Kidney epithelial cell (primary cell): ENCODE measurements around the gene GRID1. TPM values are rescaled to one million over a fixed set of nuclear protein-coding genes. Genes with fewer than 3 reads are reported as not detected.

Source experiments
- DNase-seq: peaks from one replicate; pipeline ENCODE4 v3.0.0-alpha.2; 2010; ENCODE audit warnings: low read depth
- H3K27me3 ChIP-seq: 2 replicates; pipeline ENCODE4 v1.6.0; 2011; ENCODE audit warnings: low read length; ENCODE audit not compliant: control insufficient read depth, insufficient read depth
- H3K36me3 ChIP-seq: 2 replicates; pipeline ENCODE4 v1.5.1; 2011; ENCODE audit warnings: low read length; ENCODE audit not compliant: control insufficient read depth, insufficient read depth
- H3K4me3 ChIP-seq: 2 replicates; pipeline ENCODE4 v1.5.1; 2011; ENCODE audit warnings: low read depth, mild to moderate bottlenecking, control low read depth, low read length
- CTCF ChIP-seq: IDR thresholded peaks from 2 replicates; pipeline ENCODE4 v1.5.1; 2011; ENCODE audit warnings: mild to moderate bottlenecking, moderate library complexity, low read length, control low read depth, inconsistent platforms; ENCODE audit not compliant: insufficient read depth, poor library complexity, severe bottlenecking
- total RNA-seq: library from RNA; depleted of rRNA; stranded (reverse); fragments of >200 nt; gene quantifications from 2 replicates; pipeline ENCODE4 v1.2.3, GENCODE V29; 2015

Gene GRID1
- total RNA-seq, 1 donor from 2014 or later = 0.33 TPM

GRCh38 chr10:86004337-86004736 lies 362.3 kb downstream of the GRID1 start:
- no peak for DNase-seq
- Histone ChIP-seq H3K27me3 (no peaks in the 10 kb centered on the region), H3K4me3 (no peak overlapping the region), H3K36me3 (no peaks in the 10 kb centered on the region)
- no peak for TF ChIP-seq CTCF

GRCh38 chr10:86003201-86003621 lies 363.4 kb downstream of the GRID1 start:
- Histone ChIP-seq H3K27me3 (no peaks in the 10 kb centered on the region), H3K4me3 (no peak overlapping the region), H3K36me3 (no peaks in the 10 kb centered on the region)
- no peak for TF ChIP-seq CTCF
- DNase-seq = no peak

- Histone ChIP-seq H3K36me3 (no peaks in the 10 kb centered on the region), H3K4me3 (no peak overlapping the region), H3K27me3 (no peaks in the 10 kb centered on the region)
- TF ChIP-seq CTCF = no peak
- DNase-seq = no peak
Observed at GRCh38 chr10:86001521-86001920, 365.1 kb downstream of the GRID1 start.

- H3K36me3 ChIP-seq = no peaks in the 10 kb centered on the region
- H3K27me3 ChIP-seq = no peaks in the 10 kb centered on the region
Observed at GRCh38 chr10:85997544-85997943, 369.1 kb downstream of the GRID1 start.

GRCh38 chr10:85995791-85996190 lies 370.8 kb downstream of the GRID1 start:
- H3K27me3 ChIP-seq = no peaks in the 10 kb centered on the region
- no peak for DNase-seq
- TF ChIP-seq CTCF = peak; percentile 45
- no peak overlapping the region for H3K4me3 ChIP-seq
- H3K36me3 ChIP-seq = no peaks in the 10 kb centered on the region

More at GRCh38 chr10:85997544-85997943, 369.1 kb downstream of the GRID1 start:
- no peak overlapping the region for H3K4me3 ChIP-seq
- no peak for TF ChIP-seq CTCF
- no peak for DNase-seq

- no peaks in the 10 kb centered on the region for H3K36me3 ChIP-seq
- no peaks in the 10 kb centered on the region for H3K27me3 ChIP-seq
- H3K4me3 ChIP-seq = no peak overlapping the region
- DNase-seq = no peak
- TF ChIP-seq CTCF = no peak
Observed at GRCh38 chr10:85993840-85994507, 372.6 kb downstream of the GRID1 start.
